Measurements from ENCODE around the gene COPS9.

Gene COPS9

DNA sequence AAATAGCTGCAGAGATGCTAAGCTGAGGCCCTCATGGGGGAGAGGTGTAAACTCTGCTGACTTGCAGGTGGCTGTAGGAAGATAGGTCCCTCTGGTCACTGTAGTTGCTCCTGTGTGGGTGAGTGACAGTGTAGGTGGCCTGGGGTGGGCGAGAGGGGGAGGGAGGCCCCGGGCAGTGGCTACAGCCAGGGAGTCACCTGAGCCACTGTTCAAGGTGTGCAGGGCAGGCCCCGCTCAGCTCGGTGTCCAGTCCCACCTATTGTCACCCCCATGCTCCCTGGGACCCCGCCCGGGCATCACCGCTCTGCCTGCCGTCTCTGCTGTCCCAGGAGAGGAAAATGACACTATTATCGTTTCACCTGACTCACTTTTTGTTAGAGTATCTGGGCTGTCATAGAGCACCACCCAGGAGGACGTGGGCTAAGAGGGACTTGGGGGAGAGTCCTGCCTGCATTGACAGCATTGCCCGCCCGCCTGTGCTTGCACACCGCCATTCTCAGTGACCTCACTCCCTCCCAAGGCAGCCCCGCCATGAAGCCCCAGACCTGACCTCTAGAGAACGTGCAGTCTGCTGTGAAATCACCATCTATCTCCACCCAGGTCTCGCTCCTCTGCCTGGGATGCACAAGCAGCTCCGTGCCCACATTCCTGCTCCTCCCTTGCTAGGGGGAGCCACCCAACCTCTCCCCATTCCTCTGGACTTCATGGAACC lies 29.2 kb downstream of the COPS9 start:
- Mint-ChIP-seq H3K27ac (no peak overlapping the region), H3K27me3 (peaks cover 44% of the 10 kb centered on the region)
- no peak for DNase-seq

DNA sequence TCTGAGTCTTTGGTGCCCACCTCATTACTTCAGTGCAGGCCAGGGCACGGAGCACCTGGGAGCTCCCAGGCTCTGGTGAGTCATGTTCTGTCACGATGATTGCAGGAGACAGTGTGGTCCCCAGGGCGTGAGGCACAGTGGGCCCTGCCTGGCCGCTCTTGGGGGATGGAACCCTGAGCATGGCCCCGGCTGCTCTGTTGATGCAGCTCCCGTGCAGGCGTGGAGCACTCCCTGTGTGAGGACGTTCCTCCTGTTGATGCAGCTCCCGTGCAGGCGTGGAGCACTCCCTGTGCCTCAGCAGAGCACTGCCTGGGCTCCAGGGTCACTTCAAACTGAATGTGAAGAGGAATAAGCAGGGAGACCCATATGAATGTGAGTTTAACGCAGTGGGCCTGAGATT lies 30.1 kb downstream of the COPS9 start:
- Mint-ChIP-seq H3K27ac (no peak overlapping the region), H3K4me3 (no peak overlapping the region), H3K36me3 (ENCODE audit: low read depth) (no peaks in the 10 kb centered on the region), H3K9me3 (no peaks in the 10 kb centered on the region), H3K27me3 (peaks cover 40% of the 10 kb centered on the region), H3K4me1 (ENCODE audit: low read depth) (no peaks in the 10 kb centered on the region)
- DNase-seq, result no peak

More for the DNA sequence above, 29.2 kb downstream of the COPS9 start:
- Mint-ChIP-seq H3K4me1 (ENCODE audit: low read depth) (no peaks in the 10 kb centered on the region), H3K9me3 (no peaks in the 10 kb centered on the region), H3K4me3 (no peak overlapping the region), H3K36me3 (ENCODE audit: low read depth) (no peaks in the 10 kb centered on the region)

DNA sequence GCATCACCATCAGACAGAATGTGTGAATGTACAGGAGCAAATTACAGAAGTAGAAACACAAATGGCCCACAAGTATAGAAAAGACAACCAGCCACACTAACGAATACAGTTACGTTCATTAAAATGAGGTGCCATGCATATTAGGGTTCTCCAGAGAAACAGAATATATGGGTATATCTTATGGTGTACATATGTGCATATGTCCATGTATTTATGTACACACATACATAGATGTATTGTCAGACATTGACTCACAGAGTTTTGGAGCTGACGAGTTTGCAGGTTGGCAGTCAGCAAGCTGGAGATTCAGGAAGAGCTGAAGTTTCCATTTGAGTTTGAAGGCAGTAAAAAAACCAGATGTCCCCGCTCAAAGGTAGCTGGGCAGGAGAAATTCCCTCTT lies 33.0 kb downstream of the COPS9 start:
- Mint-ChIP-seq H3K27me3 (peaks cover 55% of the 10 kb centered on the region), H3K9me3 (no peaks in the 10 kb centered on the region), H3K27ac (no peak overlapping the region), H3K4me1 (ENCODE audit: low read depth) (no peaks in the 10 kb centered on the region), H3K36me3 (ENCODE audit: low read depth) (no peaks in the 10 kb centered on the region), H3K4me3 (no peak overlapping the region)
- no peak for DNase-seq

DNA sequence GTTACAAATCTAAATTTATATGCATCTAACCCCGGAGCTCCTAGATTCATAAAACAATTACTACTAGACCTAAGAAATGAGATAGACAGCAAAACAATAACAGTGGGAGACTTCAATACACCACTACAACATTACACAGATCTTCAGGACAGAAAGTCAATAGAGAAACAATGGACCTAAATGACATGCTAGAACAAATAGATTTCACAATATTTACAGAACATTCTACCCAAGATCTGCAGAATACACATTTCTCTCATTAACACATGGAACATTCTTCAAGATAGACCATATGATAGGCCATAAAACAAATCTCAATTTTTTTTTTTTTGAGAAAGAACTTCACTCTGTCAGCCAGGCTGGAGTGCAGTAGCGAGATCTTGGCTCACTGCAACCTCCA lies 37.8 kb downstream of the COPS9 start:
- H3K27ac Mint-ChIP-seq, result no peak overlapping the region
- no peak for DNase-seq
- H3K9me3 Mint-ChIP-seq, result no peaks in the 10 kb centered on the region
- peaks cover 86% of the 10 kb centered on the region for H3K27me3 Mint-ChIP-seq
- H3K36me3 Mint-ChIP-seq (ENCODE audit: low read depth), result no peaks in the 10 kb centered on the region
- no peak overlapping the region for H3K4me3 Mint-ChIP-seq
- H3K4me1 Mint-ChIP-seq (ENCODE audit: low read depth), result no peaks in the 10 kb centered on the region

DNA sequence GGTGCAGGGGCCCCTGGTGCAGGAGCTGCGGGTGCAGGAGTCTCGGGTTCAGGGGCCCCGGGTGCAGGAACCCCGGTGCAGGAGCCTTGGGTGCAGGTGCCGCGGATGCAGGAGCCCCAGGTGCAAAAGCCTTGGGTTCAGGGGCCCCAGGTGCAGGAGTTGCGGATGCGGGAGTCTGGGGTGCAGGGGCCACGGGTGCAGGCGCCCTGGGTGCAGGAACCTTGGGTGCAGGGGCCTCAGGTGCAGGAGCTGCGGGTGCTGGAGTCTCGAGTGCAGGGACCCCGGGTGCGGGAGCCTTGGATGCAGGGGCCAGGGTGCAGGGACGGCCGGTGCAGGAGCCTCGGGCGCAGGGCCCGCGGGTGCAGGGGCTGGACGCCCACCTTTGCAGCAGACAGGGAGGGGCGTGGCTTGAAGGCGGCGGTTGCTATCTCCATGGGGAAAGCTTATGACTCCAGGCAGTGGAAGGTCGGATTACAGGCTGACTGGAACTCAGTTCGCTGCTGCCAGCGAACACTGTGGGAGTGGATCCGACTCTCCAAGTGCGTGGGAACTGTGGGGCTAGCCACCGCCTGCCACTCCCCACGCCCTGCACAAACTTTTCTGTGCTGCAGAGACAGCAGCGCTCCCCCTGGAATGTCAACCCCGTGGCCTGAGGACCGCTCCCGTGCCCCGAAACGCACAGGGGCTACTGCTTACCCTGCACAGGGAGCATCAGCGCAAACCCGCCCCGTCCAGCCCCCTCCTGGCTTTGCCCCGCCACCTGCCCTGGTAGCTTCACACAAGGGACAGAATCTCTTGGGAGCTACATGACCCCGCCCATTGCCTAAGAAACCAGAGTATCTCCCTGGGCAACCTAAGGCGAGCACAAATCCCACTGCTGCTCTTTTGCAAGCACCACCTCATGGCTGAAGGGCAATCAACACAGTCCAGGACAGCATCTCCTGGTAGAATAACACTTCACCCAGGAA lies 40.3 kb downstream of the COPS9 start:
- H3K27me3 Mint-ChIP-seq, result peaks cover 87% of the 10 kb centered on the region
- no peaks in the 10 kb centered on the region for H3K36me3 Mint-ChIP-seq (ENCODE audit: low read depth)
- H3K27ac Mint-ChIP-seq, result no peak overlapping the region
- no peaks in the 10 kb centered on the region for H3K4me1 Mint-ChIP-seq (ENCODE audit: low read depth)
- no peak overlapping the region for H3K4me3 Mint-ChIP-seq
- H3K9me3 Mint-ChIP-seq, result no peaks in the 10 kb centered on the region
- DNase-seq, result no peak

DNA sequence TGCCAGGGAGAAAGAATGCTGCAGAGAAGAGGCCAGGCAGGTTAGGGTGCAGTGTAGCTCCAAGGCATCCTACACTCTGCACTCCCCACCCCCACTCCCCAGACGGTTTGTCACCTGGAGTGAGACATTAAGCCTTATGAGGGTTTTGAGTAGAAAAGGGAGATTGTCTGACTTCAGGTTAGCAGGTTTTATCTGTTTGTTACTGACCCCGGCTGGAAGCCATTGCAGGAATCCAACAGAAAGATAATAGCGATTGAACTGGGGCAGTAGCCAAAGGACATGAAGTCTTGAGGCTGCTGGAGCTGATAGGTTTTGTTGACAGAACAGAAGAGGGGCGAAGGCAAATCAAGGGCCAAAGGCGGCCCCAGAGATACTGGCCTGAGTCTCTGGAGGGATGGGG lies 46.8 kb downstream of the COPS9 start:
- no peak for DNase-seq
- Mint-ChIP-seq H3K9me3 (peaks cover 20% of the 10 kb centered on the region), H3K4me1 (ENCODE audit: low read depth) (no peaks in the 10 kb centered on the region), H3K4me3 (no peak overlapping the region), H3K27me3 (peaks cover 60% of the 10 kb centered on the region), H3K27ac (no peak overlapping the region), H3K36me3 (ENCODE audit: low read depth) (no peaks in the 10 kb centered on the region)

DNA sequence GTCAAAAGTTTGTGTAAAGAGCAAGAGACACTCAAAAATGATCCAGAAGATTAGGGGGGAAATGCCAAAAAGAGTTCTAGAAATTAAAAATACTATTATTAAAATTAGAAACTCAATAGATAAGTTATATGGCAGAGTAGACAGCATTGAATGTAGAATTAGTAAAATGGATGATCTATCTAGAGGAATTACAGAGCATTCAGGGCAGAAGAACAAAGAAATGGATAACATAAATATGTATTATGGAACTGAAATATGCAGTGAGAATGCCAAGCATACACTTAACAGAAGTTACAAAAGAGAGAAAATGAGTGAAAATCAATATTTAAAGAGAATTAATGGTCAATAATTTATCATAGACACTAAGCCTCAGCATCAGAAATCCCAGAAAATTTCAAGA lies 49.5 kb downstream of the COPS9 start:
- Mint-ChIP-seq H3K27me3 (peaks cover 46% of the 10 kb centered on the region), H3K4me1 (ENCODE audit: low read depth) (no peaks in the 10 kb centered on the region)

More for the DNA sequence above, 49.5 kb downstream of the COPS9 start:
- peaks cover 20% of the 10 kb centered on the region for H3K9me3 Mint-ChIP-seq
- DNase-seq, result no peak
- H3K4me3 Mint-ChIP-seq, result no peak overlapping the region
- no peak overlapping the region for H3K27ac Mint-ChIP-seq
- no peaks in the 10 kb centered on the region for H3K36me3 Mint-ChIP-seq (ENCODE audit: low read depth)

Data from activated T-cell treated with anti-CD3 and anti-CD28 coated beads, Interleukin-2, amount 50 U/mL, for 24 hours (primary cell).